Suppressor macrophage (primary cell): Measurements from ENCODE around the gene GAD2.

Experiments
- DNase-seq, 4 experiments: peaks; one replicate each; pipeline ENCODE4 v3.0.0-alpha.2; 2020 to 2022

The GAD2 gene

DNA sequence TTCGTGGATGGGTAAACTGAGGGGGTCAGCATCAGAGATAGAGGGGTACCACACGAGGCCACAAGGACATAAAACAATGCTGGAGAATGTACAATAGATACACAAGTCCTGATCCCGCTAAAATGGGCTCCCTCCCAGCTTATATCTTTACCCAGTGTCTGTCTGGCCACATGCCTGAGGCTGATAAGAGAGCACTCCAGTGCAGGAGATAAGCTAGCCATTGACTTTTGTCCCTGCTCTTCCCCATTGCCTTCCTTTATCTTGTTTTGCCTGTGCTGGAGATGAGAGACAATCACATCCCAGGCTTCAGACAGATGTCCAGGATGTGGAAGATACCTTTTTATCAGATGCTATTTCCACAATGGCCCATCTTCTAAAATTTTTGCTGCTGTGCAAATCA is 6.0 kb downstream of the GAD2 start:
- no peak for DNase-seq

DNA sequence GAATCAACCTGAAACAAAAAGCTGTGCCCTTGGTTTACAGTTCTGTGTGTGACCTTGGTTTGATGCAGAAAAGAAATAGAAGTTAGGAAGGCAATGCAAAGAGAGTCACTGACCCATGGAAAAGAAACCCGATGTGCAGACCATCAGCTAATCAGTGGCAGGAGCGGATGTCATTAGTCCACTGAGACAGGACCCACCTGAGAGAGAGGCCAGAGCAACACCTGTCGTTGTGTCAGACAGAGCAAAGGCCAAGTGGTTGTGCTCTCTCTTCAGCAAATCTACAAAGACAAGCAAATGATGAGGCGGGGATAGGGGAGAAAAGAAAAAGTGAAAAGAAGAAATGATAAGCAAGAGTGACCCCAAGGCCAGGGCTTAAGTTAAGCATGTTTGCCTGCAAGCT is 8.7 kb downstream of the GAD2 start:
- DNase-seq: no peak

DNA sequence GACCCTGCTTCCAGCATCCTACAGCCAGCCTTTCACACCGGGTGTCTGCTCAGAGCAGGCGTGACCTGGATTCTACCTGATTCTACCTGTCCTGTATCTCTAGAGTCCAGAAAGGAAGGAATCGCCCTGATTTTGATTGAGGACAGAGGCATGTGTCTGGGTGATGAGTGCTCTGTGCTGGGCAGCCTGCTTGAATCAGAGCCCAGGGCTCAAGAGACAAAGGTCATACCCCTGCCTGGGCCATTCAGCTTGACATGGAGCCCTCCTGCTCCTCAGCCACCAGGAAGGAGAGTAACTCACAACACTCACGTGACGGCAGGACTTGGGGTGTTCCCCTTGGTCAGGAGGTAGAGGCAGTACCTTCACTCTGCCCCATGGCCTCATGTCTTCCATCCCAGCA is 11.2 kb downstream of the GAD2 start:
- no peak for DNase-seq

DNA sequence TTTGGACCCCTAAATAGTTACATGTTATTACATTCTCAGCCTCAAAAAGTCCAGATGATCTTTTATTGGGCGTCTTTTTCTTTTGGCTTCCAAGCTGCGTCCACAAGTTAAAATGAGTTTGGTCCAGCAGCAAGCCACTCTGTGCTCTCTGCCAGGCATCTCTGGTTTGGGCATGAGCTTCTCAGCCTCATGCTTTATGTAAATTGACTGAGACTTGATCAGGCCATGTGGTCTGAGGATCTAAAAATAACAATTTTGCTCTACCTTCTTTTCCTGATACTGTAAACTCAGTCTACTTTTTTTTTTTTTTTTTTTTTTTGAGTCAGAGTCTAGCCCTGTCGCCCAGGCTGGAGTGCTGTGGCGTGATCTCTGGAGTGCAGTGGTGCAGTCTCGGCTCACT is 15.6 kb downstream of the GAD2 start:
- no peak for DNase-seq

DNA sequence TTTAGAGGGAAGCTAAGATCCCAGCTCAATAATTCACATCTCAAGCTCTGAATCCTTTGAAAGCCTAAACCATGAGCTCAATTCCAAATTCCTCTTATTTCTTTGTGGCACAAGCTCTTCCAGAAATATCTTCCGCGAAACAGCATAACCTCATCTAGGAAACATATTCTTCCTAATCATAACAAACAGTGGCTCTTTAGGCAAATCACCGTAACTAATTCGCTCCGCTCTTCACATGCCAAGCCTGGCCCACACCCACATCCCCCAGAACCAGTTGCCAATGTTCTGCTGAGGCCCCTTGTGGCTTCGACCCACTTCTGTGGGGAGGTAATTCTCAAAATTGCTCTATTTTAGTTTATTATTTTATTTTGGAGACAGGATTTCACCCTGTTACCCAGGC is 19.2 kb downstream of the GAD2 start:
- DNase-seq: no peak

DNA sequence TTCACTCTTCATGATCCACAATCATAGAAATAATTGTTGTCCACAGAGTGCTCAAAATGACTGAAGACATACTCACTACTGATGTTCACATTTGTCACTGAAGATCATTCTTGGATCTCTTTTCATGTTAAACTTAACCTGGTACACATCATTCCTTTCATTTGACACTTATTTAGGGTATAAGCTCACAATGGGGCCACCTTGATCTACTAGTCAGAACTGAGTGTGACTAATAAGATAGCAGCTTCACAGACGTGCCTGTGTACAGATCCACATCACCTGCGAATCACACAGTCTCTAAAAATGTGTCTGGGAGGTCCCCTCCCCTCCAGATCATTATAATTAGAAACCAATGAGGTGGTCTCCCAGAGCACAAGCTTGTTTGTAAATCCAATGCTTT is 21.8 kb downstream of the GAD2 start:
- no peak for DNase-seq

DNA sequence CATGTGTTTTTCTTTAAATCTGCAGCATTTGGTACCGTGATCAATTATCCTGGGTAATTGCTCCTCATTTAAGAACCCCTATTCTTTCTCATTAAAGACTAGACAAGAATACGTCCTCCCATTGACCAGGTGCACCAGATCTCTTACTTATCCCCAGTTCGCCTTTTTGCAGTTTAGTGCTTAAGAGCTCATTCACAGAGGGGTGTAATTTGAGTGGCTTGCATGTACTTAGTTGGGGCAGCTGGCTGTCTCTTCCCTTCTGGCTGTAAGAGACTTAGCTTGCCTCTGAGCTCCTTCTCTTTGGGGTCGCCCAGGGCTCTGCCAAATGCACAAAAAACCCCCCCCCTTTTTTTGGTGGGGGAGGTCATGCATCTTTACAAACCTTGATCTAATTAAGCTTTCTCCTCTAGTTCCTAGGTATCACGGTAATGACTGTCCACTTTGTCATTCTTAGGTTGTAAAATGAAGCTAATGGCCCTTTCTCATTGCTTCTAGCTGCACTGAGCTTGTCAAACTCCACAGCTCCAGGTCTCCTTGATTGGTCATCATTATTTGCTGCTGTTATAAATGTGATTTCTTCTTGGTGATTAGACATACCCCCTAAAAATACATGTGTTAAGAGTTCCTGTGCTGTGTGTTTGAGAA is 26.3 kb downstream of the GAD2 start:
- DNase-seq: no peak

DNA sequence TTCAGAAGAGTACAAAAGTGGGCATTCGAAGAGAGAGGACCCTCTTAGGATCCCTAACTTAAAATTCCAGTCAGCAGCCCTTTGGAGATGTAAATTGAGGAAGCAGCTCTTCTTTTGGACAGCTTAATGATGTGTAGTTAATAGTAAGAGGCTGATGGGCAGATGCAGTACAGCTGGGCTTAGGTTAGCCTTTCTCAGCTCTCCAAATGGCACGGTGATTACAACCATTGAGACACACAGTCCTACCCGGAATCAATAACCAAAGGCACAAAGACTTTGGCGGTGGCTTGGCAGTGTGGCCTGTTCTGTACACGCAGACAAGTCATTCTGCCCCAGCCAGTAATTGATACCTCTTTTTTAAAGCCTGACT is 26.8 kb downstream of the GAD2 start:
- no peak for DNase-seq

DNA sequence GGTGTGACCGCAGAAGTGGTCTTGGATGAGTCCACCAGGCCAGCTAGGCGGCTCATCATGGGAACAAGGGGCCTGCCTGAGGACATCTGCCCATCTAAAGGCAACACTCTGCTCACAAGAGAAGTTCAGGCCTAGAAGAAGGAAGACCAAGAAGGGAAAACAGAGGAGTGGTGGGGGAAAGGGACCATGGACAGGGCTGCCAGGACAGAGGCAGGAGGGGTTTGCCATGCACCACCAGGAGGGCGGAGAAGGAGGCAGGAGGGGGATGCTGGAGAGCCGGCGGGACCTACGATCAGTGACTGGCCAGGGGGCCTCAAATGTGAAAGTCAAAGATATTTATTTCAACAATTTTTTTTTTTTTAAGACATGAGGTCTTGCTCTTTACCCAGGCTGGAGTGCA is 33.1 kb downstream of the GAD2 start:
- no peak for DNase-seq

- no peak for DNase-seq
Measured at GRCh38 chr10:26251925-26252324, 35.4 kb downstream of the GAD2 start.

GRCh38 chr10:26254616-26255015 is 38.0 kb downstream of the GAD2 start:
- DNase-seq: peak in 1 of 4 experiments; percentile 3

DNA sequence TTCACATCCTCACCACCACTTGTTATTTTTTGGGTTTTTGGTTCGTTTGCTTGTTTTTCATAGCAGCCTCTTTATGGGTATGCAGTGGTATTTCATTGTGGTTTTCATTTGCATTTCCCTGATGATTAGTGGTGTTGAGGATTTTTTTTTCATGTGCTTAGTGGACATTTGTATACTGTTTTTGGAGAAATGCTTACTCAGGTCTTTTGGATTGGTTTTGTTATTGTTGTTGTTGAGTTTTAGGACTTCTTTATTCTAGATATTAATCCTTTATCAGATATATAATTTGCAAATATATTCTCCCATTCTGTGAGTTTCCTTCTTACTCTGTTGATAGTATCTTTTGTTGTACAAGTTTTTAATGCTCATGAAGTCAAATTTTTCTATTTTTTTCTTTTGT is 42.8 kb downstream of the GAD2 start:
- no peak for DNase-seq

- DNase-seq: peak; percentile 11 to 34 (median 27)
Measured at GRCh38 chr10:26269754-26270153, 53.2 kb downstream of the GAD2 start.

GRCh38 chr10:26274391-26274790 is 57.8 kb downstream of the GAD2 start:
- DNase-seq: no peak

DNA sequence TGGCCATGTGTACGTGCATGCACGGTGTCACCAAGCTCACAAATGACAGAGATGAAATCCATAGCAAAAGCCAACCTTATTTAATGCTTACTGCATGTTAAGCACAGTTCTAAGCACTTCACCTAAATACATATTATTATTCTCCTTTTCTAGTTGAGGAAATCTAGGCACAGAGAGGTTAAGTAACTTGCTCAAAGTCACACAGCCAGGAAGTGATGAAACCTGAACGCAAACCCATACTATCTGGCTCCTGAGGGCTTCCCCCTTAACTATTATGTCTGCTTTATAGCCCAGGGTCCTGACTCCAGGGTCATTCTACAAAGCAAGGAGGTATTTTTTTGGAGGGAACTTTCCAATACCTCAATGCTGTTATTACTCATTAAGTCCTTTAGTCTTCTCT is 61.7 kb downstream of the GAD2 start:
- DNase-seq: no peak

GRCh38 chr10:26290236-26290635 is 73.7 kb downstream of the GAD2 start:
- no peak for DNase-seq

DNA sequence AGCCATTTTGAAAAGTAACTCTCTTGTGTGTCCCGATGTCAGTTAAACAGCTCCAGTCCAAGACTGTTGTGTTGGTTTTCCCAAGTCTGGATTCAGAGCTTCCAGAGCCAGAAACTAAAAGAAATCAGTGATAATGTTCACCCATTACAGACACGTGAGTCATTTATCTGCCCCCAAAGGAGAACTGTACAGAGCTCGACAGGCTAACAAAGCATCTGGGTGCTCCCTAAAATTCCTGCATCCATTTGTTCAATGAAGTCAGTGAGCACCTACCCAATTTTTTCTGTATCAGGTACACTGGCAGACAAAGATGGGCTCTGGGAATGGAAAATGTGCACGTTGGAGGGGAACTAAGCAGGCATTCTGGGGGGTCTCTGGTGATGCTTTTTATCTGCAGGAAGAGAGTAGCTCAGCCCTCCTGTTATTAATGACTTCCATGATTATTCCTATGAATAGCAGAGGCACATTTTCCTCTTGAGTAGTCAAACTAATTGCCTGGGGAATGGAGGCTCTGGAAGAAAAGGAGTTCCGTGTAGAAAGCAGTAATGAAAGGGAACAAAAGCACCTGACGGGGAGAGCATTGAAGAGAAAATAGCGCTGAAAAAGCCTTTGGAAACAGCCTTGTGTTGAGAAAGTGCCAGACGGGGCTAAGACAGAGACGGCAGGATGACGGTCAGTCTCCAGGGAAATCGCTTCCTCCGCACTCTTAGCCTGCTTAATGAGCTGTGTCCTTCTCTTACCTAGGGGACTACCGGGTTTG is 75.3 kb downstream of the GAD2 start:
- DNase-seq: no peak

DNA sequence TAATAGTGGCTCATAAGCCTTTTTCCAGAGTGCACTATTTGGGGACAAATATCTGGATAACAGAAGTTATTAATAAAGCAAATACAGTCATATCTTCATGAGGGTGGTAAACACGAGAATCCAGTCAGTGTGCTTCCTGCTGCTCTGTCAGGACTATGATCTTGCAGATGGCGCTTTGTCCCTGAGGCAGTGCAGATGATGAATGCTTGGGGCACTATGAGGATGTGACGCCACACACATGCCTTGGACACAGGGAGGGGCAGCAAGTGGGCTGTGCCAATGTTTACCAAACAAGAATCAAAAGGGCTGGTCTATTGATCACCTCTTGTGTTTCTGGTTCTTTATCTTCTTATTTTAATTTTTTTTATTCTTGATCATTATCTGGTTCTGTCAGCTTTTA is 79.8 kb downstream of the GAD2 start:
- DNase-seq: no peak

- DNase-seq: no peak
Measured at GRCh38 chr10:26300001-26300400, 83.4 kb downstream of the GAD2 start.

GRCh38 chr10:26303366-26303765 is 86.8 kb downstream of the GAD2 start:
- no peak for DNase-seq

GRCh38 chr10:26310361-26310760 is 93.8 kb downstream of the GAD2 start:
- no peak for DNase-seq

- no peak for DNase-seq
Measured at GRCh38 chr10:26311383-26311940, 94.9 kb downstream of the GAD2 start.

DNA sequence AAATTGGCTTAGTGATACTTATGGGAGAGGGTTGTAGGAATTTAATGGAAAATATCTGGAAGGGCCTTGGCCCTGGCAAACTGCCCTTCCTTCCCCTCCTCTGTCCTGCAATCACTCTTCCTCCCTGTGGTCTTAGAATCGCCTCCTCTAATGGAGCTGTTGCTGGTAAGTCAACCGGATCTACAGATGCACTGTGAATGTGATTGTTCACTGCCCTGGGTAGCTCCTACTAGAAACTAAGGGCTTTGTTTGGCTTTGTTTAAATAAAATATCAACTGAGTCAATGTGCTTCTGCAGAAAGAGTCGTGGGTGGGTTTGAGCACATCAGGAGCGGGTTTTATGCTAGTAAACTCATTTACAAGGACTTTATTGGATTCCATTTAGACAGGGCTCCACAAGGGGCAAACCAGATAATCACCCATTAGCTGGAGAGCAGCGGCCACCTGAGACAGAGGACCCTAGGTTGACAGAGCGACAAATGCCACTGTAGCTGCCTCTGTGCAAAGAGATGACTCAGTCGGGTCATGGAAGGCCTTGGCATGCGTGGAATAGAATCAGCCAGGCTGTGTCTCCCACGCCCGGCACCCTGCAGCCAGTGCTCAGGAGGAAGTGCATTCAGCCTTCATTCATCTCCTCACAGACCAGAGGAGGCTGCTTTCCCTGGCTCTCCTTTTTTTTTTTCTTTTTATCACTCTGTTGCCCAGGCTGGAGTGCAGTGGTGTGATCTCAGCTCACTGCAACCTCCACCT is 97.9 kb downstream of the GAD2 start:
- DNase-seq: no peak

- DNase-seq: no peak
Measured at GRCh38 chr10:26318672-26319071, 102.1 kb downstream of the GAD2 start.
